Occipital lobe (tissue), 2 donors: ENCODE measurements around the gene KLF2. TPM values are rescaled to one million over a fixed set of nuclear protein-coding genes. Genes with fewer than 3 reads are reported as not detected.
"Not testable (repeated sequence)": the region's sequence is repeated elsewhere in the genome, so short reads cannot be mapped to it uniquely, and the experiment has no call there.

Experiments
- DNase-seq: peaks from one replicate; lab custom pipeline; 2025; lab: John Stamatoyannopoulos, UW
- total RNA-seq: library from RNA; depleted of rRNA; stranded (reverse); fragments of >200 nt; gene quantifications from one replicate; pipeline ENCODE4 v1.2.3, GENCODE V29; 2014

KLF2 gene
- total RNA-seq, 1 donor from 2014 or later, result 3.1 TPM

DNA sequence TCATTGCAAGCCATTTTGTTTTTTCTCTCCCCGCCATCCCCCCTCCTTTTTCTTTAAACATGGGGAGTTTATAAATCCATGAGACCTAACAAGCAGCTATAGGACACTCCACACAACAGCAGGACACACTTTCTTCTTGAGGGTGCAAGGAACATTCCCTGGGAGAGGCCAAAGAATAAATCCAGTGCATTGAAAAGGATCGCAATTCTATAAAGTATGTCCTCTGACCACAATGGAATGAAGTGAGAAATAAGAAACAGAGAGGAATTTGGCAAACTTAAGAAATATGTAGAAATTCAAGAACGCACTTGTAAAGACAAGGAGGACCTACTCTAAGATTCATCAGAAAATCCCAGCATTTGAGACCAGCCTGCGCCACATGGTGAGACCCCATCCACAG lies 11.9 kb downstream of the KLF2 start:
- DNase-seq, result no peak

DNA sequence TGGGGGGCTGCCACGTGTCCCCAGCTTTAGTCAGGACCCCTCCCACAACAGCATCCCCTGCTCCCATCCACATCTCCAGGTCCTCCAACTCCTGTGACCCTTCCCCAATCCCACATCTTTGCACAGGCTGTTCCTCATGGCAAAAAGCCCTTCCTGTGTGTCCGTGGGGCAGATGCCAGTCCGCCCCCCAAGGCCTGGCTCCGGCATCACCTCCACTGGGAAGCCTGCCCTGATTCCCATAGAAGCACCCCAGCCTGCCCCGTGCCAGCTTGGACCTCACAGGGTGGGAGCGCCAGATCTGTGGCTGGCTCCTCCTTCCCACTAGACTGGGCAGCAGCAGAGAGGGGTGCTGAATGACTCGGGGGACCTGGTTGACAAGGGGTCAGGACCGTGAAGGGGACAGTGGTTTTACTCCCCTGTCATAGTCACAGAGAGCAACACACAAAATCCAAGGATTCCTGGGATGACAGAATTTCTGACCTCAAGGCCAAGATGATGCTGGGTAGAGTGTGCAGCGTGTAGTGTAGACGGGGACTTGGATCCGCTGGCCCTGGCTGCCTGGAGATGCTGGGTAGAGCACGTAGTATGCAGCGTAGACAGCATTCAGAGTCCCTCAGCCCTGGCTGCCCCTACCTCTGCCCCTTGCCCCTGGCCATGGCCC lies 13.3 kb downstream of the KLF2 start:
- no peak for DNase-seq

DNA sequence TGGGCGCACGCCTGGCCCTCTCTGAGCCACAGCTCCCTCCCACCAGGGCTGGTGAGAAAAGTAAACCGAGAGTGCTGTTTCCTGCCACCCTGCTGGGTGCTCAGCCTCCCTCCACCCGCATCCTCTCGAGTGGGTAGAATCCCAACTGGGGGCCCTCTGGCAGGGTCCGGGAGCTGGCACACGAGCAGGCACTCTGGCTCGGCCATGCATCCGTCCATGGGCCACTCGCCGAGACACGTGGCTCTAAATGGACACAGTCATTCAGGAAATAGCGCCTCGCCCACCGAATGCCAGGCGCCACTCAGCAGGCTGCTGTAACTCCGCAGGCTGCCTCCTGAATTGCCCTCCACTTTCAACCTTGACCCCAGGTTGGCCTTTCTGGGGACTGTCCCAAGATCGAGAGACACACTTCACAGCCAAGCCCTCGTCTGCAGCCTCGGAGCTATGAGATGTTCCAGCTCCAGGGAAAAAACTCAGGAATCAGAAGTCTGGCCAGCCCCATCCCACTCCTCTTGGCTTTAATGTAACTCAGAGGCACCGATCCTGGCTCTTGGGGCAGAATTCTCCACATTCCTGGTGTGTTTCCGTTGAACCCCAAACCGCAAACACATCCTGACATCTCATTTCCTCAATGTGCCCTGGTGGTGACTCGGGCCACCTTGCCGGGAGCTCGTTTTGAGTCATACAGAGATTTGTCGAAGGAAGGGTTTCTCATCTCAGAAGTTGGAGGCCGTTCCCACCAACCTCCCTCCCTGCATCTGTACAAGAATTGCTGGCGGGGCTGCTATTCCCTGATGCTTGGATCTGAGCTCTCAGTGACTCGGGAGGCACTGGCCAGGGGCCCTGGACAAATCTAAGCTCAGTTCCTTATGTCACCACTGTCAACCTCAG lies 14.1 kb downstream of the KLF2 start:
- DNase-seq, result no peak

DNA sequence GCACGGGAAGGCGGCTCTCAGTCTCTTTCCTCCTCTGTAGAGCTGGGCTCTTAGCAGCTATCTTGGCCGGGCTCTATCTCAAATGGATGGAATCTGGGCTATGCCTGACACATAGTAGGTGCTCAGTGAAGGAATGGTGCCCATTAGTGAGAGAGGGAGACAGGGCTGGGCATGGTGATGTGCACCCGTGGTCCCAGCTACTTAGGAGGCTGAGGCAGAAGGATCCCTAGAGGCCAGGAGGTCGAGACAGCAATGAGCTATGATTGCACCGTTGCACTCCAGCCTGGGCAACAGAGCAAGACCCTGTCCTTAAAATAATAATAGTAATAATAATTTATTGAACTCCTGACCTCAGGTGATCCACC lies 14.7 kb downstream of the KLF2 start:
- no peak for DNase-seq

DNA sequence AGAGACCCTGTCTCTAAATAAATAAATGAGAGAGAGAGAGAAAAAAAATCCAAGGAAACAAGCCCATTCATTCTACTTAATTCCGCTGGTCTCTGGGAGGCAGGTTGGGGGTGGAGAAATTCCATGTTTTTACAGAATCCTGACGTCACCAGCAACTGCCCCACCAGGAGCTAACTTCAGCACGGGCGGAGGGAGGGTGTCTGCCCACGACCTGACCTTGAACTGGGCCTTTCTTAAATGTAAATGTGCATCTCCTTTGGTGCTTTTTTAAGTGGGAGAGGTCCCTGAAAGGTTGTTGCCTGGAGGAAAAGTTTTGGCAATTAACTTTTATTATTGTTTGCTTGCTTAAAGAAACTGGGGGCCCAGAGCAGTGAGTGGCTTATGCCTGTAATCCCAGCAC lies 15.5 kb downstream of the KLF2 start:
- no peak for DNase-seq

DNA sequence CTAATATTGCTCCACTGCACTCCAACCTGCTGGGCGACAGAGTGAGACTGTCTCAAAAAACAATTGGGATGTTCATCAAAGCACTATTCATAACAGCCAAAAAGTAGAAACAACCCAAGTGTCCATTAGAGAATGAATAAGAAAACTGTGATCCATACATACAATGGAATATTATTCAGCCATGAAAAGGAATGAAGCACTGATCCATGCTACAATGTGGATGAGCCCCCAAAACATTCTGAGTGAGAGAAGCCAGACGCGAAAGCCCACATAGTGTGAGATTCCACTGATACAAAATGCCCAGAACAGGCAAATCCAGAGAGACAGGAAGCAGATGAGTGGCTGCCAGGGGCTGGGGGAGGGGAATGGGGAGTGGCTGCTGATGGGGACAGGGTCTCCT lies 16.0 kb downstream of the KLF2 start:
- no peak for DNase-seq

DNA sequence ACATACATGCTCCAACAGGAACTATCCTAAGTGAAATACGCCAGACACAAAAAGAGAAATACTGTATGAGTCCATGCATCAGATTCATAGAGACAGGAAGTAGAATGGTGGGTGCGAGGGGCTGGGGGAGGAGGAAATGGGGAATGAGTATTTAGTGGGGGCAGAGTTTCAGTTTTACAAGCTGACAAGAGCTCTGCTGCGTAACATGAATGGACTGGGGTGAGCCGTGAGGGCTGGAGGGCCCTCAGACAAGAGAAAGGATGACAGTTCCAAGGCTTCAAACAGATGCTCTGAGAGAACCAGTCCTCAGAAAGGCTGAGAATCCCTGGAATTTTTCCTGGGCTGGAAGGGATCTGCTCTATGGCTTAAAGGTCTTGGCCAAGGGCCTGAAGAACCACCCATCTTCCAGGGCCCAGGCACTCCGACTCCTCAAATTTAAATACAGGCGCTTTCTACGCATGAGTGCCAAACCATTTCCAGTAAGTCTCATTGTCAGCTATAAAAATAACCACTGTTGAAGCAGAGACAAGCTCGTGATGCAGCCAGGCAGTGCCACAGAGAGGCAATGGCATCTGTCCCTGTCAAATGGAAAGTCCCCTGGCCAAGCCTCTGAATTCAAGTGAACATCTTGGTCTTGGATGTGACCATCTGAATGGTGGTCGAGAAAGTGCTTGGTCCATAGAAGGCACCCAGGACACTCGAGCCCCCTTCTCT lies 17.5 kb downstream of the KLF2 start:
- peak; percentile 44 for DNase-seq

DNA sequence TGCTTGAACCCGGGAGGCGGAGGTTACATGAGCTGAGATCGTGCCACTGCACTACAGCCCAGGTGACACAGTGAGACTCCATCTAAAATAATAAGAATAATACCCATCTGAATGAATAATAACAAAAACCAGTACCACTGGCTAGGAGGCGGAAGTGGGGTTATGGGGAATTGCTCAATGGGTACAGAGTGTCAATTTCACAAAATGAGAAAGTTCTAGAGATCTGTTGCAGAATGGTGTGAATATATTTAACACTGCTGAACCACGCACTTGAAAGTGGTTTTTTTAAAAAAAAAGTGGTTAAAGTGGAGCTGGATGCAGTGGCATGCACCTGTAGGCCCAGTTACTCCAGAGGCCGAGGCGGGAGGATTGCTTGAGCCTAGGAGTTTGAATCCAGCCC lies 18.5 kb downstream of the KLF2 start:
- no peak for DNase-seq

DNA sequence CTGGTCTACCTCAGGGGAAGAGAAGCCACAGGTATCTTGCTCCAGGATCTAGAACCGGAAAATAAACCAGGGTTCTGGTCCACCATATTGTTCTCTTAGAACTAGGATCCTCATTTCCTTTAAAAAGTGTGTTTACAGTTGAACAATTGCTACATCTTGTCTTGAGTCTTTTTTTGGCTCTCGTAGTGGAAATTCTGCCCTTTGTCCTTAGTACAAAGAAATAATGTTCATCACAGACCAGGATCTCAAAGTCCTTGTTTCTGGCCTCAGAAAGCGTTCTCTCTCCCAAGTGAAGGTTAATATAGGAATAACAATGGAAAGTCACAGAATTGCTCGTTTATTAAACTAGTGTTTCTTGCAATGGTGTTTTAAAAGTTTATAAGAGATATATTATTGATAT lies 20.8 kb downstream of the KLF2 start:
- no peak for DNase-seq

DNA sequence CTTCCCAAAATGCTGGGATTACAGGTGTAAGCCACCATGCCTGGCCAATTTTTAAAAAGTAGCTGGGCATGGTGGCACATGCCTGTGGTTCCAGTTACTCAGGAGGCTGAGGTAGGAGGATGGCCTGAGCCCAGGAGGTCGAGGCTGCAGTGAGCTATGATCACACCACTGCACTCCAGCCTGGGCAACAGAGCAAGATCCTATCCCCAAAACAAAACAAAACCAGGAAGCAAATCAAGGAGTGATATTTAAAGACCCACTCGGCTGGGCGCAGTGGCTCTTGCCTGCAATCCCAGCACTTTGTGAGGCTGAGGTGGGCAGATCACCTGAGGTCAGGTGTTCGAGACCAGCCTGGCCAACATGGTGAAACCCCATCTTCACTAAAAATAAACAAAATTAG lies 22.5 kb downstream of the KLF2 start:
- DNase-seq, result not testable (repeated sequence)

DNA sequence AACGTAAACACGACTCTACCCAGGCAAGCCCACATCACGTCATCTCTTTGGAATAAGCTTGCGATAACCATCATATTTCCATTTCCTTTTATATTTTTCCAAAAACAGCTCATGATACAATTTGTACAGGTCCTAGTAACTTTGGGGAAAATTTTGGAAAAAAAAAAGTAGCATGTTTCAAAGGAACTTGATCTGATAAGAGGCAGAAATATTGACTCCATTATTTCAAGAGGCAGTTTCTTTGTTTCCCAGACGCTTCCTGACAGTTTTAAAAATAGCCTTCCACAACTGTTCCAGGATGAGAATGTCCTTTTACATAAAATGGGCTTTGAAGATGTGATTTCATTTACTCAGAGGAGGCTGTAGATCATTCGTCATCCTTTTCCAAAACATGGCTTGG lies 23.1 kb downstream of the KLF2 start:
- DNase-seq, result no peak

DNA sequence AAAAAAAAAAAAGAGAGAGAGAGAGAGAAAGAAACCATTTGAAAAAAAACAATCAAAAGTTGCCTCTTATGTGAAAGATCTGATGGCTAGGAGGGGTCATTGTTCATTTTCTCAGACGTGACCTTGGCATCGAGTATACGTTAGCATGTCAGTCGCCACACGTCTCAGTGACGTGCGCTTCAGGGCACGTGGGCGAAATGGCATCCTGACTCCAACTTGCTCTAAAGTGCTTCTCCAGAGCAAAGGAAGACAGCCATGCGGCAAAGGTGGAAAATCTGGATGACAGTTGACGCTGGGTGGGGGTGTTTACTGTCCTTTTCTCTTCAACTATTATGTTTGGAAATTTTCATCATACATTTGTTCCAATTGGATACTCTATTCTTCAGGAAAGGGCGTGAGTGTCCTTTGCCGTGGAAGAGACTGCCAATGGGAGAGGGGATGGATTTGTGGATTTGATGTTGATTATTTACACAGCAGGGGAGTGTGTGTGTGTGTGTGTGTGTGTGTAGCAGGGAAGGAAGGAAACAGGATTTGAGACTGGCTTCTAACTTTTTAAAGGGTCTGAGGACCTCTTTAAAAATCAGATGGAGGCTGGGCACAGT lies 25.0 kb downstream of the KLF2 start:
- DNase-seq, result no peak

DNA sequence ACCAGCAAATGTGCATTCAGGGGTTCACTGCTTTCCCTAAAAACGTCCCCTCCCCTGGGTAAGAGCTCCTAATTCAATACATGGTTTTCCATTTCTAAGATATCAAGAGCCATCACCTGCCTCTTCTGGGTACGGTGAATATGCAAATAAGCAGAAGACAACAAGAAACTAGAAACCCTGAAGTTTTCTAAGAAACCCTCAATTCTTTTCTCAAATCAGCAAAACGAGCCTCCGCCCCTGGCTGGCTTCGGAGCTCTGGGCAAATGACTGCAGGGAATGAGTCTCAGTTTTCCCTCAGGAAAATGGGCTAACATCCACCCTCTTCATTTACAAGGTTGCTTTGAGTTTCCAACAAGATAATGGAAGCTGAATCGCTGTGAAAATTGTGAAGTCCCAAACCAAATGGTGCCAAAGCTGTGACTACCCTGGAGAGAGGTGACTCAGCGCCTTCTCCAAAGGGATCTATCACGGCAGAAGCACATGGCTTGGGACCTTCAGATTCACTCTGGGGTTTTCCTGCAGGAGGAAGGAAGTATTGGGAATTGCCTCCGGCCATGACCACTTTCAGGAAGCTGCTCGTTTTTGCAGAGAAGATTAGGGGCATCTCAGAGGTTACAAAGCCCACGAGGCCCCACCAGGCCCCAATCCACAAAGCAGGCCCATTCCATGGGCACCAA lies 26.6 kb downstream of the KLF2 start:
- DNase-seq, result no peak

DNA sequence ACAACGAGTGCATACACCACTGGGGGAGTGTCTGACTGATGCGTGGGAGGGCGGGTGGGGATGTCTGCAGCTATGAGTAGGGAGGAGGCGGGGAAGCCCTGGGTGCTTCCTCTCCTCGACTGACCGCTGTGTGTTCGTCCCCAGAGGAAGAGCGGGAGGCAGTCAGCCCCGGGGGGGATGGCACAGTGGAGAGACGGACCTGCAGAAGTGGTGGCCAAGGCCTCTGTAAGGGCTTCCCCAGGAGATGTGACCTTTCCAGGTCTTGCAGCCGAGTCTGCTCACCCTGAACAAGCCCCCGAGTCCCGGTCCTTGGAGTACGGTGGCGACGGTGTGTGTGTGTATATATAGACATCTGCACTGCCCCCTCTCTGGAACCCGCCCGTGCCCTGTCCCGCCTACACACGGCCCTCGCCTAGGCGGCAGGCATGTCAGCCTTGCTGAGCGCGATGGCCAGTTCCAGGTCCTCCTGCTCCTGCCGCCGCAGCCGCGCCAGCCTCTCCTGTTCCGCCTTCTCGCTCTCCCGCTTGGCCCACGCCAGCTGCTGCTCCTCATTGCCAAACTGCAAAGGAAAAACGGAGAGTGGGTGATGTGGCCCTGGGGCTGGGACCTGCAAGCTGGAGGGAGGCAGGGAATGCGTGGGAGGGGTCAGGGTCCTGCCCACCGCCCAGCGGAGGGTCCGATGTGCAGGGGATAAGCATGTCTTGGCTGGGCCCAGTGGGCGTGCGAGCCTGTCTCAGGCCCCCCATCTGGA lies 30.8 kb downstream of the KLF2 start:
- no peak for DNase-seq

DNA sequence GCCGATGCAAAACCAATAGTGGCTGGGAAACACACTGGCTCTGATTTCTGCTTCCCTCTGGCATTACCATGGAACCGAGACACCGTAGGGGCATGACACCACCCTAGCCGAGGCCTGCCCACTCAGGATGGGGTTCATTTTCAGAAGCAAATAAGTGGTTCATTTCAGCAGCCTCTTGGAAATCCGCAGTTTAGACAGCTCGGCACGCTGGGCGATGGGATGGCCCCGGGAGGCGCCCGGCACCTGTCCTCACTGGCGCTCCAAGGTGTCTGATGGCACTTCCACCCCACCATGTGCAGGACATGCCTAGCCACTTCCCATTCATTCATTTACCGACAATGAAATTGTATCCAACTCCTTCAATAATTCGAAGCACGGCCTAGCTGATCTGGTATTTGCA lies 33.8 kb downstream of the KLF2 start:
- DNase-seq, result no peak

DNA sequence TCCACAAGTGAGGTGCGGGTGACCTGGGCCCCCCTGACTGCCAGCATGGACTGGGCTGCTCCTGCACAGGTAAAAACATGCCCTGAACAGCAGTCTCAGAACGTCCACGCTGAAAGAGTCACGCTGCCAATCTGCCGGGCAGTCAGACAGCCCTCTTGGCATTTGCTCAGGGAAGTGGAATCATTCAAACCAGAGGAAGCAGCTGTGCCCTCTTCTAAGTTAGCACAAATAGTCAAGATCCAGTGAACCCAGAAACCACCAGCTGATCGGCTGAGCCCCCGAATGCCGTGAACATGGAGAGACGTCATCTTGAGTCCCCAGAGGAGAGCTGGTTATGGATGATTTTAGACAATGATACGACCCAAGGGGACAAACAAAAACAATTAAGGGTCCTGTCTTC lies 34.4 kb downstream of the KLF2 start:
- DNase-seq, result no peak

DNA sequence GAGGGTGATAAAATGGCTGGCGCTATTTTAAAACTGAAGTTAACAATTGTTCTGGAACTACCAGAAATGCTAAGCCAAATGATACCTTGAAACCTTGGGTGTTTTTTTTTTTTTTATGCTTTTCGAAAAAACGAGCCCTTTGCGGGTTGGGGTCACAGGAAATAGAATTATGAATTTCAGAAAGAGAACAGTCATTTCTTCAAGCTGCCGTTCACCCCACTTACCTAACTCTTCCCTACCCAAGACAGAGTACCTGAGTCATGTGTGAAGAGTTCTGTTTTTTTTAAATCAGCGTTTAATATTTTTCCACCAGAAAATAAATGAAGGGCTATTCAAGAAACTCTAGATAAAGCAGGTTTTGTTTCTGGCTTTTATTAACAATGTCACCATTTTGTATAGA lies 35.3 kb downstream of the KLF2 start:
- no peak for DNase-seq

DNA sequence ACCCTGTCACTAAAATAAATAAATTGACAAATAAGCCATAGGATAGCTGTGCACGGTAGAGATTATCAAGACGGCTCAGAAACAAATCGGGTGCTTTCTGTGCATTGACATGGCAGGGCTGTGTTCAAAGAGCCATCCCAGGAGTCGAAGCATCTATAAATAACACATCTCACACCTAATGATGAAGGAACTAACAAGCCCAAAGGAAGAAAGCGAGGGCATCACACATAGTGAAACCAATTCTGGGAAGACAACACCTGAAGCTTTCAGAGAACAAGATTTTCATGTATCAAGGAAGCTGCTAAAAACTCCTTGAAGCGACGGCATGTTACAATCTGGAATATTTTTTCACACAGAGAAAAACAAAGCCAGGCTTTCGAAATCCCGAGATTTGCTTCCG lies 36.1 kb downstream of the KLF2 start:
- no peak for DNase-seq

DNA sequence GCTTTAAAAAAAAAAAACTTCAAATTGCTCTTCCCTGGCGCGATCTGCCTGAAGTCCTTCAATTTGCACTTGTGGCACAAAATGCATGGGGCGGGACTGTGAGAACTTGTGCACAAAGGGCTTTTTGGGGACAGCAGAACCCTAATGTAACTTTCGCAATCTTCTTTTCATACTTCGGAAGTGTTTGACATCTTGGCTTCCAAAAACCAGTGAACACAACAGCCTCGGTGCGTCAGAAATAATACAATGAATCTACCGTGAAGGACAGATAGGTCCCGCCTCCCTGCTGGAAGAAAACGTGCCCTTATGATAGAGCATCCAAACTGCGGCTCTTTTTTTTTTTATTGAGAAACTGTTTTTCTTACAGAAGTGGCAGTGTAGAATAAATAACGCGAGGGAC lies 36.6 kb downstream of the KLF2 start:
- DNase-seq, result no peak

DNA sequence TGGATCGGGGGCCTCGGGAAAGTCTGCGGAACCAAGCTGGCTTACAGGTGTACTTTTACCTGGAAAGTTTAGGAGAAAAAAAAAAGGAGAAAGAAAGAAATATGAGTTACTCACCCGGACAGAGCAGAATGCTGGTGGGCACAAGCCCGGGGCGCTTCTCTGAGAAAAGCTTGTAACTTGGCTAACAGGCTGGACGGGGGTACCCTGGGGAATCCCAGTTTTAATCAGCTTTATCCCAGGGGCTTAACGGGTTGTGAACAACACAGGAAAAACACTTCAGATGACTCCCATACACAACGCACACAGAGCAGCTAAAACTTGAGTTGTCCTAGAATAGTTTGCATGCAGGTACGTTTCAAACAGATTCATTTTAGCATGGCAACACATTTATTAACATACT lies 37.3 kb downstream of the KLF2 start:
- no peak for DNase-seq
